Fibroblast of mammary gland (primary cell): ENCODE data around the gene LBH.
A peak's percentile ranks its signal among the peaks of the same experiment; 100 is the strongest.

Experiments
- DNase-seq: peaks from one replicate; pipeline ENCODE4 v3.0.0-alpha.2; 2010; ENCODE audit warnings: low read depth
- H3K4me3 ChIP-seq: 2 replicates; pipeline ENCODE4 v1.5.1; 2011; ENCODE audit warnings: low read depth, mild to moderate bottlenecking, low read length, moderate library complexity; ENCODE audit not compliant: control insufficient read depth
- CTCF ChIP-seq: conservative IDR thresholded peaks from 2 replicates; pipeline ENCODE4 v1.5.1; 2011; ENCODE audit warnings: low read depth, low read length, inconsistent platforms; ENCODE audit not compliant: control insufficient read depth, insufficient read depth

LBH gene

GRCh38 chr2:30272761-30273573 is 41.6 kb downstream of the LBH start:
- peak; percentile 53 for DNase-seq
- TF ChIP-seq CTCF: no peak
- H3K4me3 ChIP-seq: no peak overlapping the region

- DNase-seq: no peak
- H3K4me3 ChIP-seq: no peak overlapping the region
- no peak for TF ChIP-seq CTCF
Observed at GRCh38 chr2:30273574-30273929, 42.2 kb downstream of the LBH start.

- H3K4me3 ChIP-seq: no peak overlapping the region
- no peak for TF ChIP-seq CTCF
Observed at GRCh38 chr2:30275256-30275655, 43.9 kb downstream of the LBH start.

GRCh38 chr2:30276455-30276911 is 45.1 kb downstream of the LBH start:
- no peak for TF ChIP-seq CTCF
- no peak overlapping the region for H3K4me3 ChIP-seq
- no peak for DNase-seq

More at GRCh38 chr2:30275256-30275655, 43.9 kb downstream of the LBH start:
- DNase-seq: no peak

- no peak overlapping the region for H3K4me3 ChIP-seq
- TF ChIP-seq CTCF: no peak
- DNase-seq: no peak
Observed at GRCh38 chr2:30277582-30277981, 46.2 kb downstream of the LBH start.

GRCh38 chr2:30278419-30278818 is 47.1 kb downstream of the LBH start:
- no peak for TF ChIP-seq CTCF
- no peak for DNase-seq
- H3K4me3 ChIP-seq: no peak overlapping the region
